ENCODE data around the gene WBP11. TPM values are rescaled to one million over a fixed set of nuclear protein-coding genes. Genes with fewer than 3 reads are reported as not detected.
A peak's percentile ranks its signal among the peaks of the same experiment; 100 is the strongest.

WBP11 gene
- total and polyA plus RNA-seq, 4 donors = 9.9 to 16.6 (median 12.2) TPM

DNA sequence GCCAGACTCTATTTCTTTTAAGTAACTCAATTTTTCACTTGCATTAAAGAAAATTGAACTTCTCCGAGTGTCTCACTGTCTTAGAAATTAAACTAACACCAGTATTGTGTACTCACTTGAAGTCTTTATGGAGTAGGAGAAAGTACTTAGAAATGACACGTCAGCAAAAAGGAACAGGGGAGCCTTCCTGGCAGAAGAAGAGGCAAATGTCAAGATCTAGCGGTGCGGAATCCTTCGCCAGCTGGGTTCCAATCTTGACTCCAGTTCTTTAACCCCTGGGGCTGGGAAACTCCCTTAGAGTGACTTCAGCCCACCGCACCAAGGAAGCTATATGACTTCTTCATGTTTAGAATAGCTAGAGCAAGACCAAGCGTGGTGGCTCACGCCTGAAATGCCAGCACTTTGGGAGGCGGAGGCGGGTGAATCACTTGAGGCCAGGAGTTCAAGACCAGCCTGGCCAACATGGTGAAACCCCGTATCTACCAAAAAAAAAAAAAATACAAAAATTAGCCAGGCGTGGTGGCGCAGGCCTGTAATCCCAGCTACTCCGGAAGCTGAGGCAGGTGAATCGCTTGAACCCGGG lies 34.4 kb downstream of the WBP11 start:
- H3K4me1 ChIP-seq (ENCODE audit: control insufficient read depth in 4 of 4, insufficient read depth in 4 of 4, low read length in 3 of 4) = peaks cover 3 to 25% (median 11%) of the 10 kb centered on the region in 4 donors
- no peaks in the 10 kb centered on the region for H3K9me3 ChIP-seq (ENCODE audit: control insufficient read depth in 4 of 4, low read length in 3 of 4)
- DNase-seq (ENCODE audit: low spot score) = no peak
- WGBS = 42% methylated on average over 16 of the region's 16 CpGs
- peaks cover 0 to 2% (median 0%) of the 10 kb centered on the region in 4 donors for H3K36me3 ChIP-seq (ENCODE audit: control insufficient read depth in 4 of 4, insufficient read depth in 3 of 4, low read depth in 1 of 4, low read length in 3 of 4)
- peak overlapping the region; percentile 95 for H3K27ac ChIP-seq (ENCODE audit: low read depth in 1 of 2, low read length in 2 of 2)
- no peaks in the 10 kb centered on the region for H3K27me3 ChIP-seq (ENCODE audit: control insufficient read depth in 4 of 4, insufficient read depth in 4 of 4, low read length in 3 of 4)
- peak overlapping the region; percentile 69 to 98 (median 83) for H3K4me3 ChIP-seq (ENCODE audit: low read depth in 1 of 3, low read length in 3 of 3)
- peak overlapping the region in 1 of 2 donors; percentile 22 for H3K9ac ChIP-seq (ENCODE audit: low read depth in 1 of 2, low read length in 2 of 2)
- TF ChIP-seq, protein P1, sequence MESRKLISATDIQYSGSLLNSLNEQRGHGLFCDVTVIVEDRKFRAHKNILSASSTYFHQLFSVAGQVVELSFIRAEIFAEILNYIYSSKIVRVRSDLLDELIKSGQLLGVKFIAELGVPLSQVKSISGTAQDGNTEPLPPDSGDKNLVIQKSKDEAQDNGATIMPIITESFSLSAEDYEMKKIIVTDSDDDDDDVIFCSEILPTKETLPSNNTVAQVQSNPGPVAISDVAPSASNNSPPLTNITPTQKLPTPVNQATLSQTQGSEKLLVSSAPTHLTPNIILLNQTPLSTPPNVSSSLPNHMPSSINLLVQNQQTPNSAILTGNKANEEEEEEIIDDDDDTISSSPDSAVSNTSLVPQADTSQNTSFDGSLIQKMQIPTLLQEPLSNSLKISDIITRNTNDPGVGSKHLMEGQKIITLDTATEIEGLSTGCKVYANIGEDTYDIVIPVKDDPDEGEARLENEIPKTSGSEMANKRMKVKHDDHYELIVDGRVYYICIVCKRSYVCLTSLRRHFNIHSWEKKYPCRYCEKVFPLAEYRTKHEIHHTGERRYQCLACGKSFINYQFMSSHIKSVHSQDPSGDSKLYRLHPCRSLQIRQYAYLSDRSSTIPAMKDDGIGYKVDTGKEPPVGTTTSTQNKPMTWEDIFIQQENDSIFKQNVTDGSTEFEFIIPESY (IDR thresholded peaks at IDR 0.05) = no peak
- TF ChIP-seq HNF4G (IDR thresholded peaks at IDR 0.05) (no peak), HNF4A (conservative IDR thresholded peaks at IDR 0.05) (no peak), FOXA2 (IDR thresholded peaks at IDR 0.05) (no peak), YY1 (IDR thresholded peaks at IDR 0.05) (no peak), SP1 (IDR thresholded peaks at IDR 0.05) (no peak), GABPA (IDR thresholded peaks at IDR 0.05 in 1 of 2, conservative IDR thresholded peaks at IDR 0.05 in 1 of 2) (no peak), TAF1 (conservative IDR thresholded peaks at IDR 0.05) (no peak), RXRA (IDR thresholded peaks at IDR 0.05) (no peak), JUND (IDR thresholded peaks at IDR 0.05) (no peak), RAD21 (IDR thresholded peaks at IDR 0.05) (no peak), NR2F2 (IDR thresholded peaks at IDR 0.05) (no peak)
- TF ChIP-seq, protein P2, sequence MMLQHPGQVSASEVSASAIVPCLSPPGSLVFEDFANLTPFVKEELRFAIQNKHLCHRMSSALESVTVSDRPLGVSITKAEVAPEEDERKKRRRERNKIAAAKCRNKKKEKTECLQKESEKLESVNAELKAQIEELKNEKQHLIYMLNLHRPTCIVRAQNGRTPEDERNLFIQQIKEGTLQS (IDR thresholded peaks at IDR 0.05) = no peak
- TF ChIP-seq, protein P3, sequence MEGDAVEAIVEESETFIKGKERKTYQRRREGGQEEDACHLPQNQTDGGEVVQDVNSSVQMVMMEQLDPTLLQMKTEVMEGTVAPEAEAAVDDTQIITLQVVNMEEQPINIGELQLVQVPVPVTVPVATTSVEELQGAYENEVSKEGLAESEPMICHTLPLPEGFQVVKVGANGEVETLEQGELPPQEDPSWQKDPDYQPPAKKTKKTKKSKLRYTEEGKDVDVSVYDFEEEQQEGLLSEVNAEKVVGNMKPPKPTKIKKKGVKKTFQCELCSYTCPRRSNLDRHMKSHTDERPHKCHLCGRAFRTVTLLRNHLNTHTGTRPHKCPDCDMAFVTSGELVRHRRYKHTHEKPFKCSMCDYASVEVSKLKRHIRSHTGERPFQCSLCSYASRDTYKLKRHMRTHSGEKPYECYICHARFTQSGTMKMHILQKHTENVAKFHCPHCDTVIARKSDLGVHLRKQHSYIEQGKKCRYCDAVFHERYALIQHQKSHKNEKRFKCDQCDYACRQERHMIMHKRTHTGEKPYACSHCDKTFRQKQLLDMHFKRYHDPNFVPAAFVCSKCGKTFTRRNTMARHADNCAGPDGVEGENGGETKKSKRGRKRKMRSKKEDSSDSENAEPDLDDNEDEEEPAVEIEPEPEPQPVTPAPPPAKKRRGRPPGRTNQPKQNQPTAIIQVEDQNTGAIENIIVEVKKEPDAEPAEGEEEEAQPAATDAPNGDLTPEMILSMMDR (IDR thresholded peaks at IDR 0.05; ENCODE audit: low read depth, low read length, missing input control) = no peak

DNA sequence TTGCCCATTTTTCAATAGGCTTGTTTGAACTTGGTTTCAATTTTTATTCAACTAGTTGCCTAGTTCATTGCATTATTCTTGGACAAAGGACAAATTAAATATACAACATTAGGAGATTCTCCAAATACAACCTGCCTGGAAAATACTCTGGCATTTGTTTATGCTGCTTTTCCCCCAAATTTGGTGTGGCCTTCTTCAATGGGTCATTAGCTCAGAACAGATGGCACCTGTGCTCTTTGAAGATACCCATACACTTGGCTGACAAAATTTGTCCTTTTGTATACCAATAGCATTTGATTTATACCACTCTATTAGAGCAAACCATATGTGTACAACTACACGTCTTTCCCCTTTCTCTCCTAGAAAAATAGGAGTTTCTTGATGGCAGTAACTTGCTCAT lies 35.7 kb downstream of the WBP11 start:
- H3K27ac ChIP-seq (ENCODE audit: low read depth in 1 of 2, low read length in 2 of 2) = no peak overlapping the region
- H3K36me3 ChIP-seq (ENCODE audit: control insufficient read depth in 4 of 4, insufficient read depth in 3 of 4, low read depth in 1 of 4, low read length in 3 of 4) = peaks cover 0 to 2% (median 0%) of the 10 kb centered on the region in 4 donors
- no peak overlapping the region for H3K4me3 ChIP-seq (ENCODE audit: low read depth in 1 of 3, low read length in 3 of 3)
- H3K9me3 ChIP-seq (ENCODE audit: control insufficient read depth in 4 of 4, low read length in 3 of 4) = no peaks in the 10 kb centered on the region
- WGBS = 85% methylated on average over 1 of the region's 1 CpG
- TF ChIP-seq RXRA (IDR thresholded peaks at IDR 0.05) (no peak), FOXA2 (IDR thresholded peaks at IDR 0.05) (no peak), TAF1 (conservative IDR thresholded peaks at IDR 0.05) (no peak), EGR1 (IDR thresholded peaks at IDR 0.05; ENCODE audit: low read depth in 2 of 2) (no peak), HNF4G (IDR thresholded peaks at IDR 0.05) (no peak), RAD21 (IDR thresholded peaks at IDR 0.05) (no peak), FOXA1 (IDR thresholded peaks at IDR 0.05) (no peak), GABPA (IDR thresholded peaks at IDR 0.05 in 1 of 2, conservative IDR thresholded peaks at IDR 0.05 in 1 of 2) (no peak), YY1 (IDR thresholded peaks at IDR 0.05) (no peak), SP1 (IDR thresholded peaks at IDR 0.05) (no peak)
- TF ChIP-seq, protein P2 (IDR thresholded peaks at IDR 0.05) = no peak
- TF ChIP-seq, protein P1 (IDR thresholded peaks at IDR 0.05) = no peak
- TF ChIP-seq, protein P3 (IDR thresholded peaks at IDR 0.05; ENCODE audit: low read depth, low read length, missing input control) = no peak
- TF ChIP-seq, protein P4, sequence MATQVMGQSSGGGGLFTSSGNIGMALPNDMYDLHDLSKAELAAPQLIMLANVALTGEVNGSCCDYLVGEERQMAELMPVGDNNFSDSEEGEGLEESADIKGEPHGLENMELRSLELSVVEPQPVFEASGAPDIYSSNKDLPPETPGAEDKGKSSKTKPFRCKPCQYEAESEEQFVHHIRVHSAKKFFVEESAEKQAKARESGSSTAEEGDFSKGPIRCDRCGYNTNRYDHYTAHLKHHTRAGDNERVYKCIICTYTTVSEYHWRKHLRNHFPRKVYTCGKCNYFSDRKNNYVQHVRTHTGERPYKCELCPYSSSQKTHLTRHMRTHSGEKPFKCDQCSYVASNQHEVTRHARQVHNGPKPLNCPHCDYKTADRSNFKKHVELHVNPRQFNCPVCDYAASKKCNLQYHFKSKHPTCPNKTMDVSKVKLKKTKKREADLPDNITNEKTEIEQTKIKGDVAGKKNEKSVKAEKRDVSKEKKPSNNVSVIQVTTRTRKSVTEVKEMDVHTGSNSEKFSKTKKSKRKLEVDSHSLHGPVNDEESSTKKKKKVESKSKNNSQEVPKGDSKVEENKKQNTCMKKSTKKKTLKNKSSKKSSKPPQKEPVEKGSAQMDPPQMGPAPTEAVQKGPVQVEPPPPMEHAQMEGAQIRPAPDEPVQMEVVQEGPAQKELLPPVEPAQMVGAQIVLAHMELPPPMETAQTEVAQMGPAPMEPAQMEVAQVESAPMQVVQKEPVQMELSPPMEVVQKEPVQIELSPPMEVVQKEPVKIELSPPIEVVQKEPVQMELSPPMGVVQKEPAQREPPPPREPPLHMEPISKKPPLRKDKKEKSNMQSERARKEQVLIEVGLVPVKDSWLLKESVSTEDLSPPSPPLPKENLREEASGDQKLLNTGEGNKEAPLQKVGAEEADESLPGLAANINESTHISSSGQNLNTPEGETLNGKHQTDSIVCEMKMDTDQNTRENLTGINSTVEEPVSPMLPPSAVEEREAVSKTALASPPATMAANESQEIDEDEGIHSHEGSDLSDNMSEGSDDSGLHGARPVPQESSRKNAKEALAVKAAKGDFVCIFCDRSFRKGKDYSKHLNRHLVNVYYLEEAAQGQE (IDR thresholded peaks at IDR 0.05) = no peak
- TF ChIP-seq, protein P5, sequence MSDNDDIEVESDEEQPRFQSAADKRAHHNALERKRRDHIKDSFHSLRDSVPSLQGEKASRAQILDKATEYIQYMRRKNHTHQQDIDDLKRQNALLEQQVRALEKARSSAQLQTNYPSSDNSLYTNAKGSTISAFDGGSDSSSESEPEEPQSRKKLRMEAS (IDR thresholded peaks at IDR 0.05) = no peak
- H3K27me3 ChIP-seq (ENCODE audit: control insufficient read depth in 4 of 4, insufficient read depth in 4 of 4, low read length in 3 of 4) = no peaks in the 10 kb centered on the region
- H3K9ac ChIP-seq (ENCODE audit: low read depth in 1 of 2, low read length in 2 of 2) = no peak overlapping the region
- no peak for DNase-seq (ENCODE audit: low spot score)
- H3K4me1 ChIP-seq (ENCODE audit: control insufficient read depth in 4 of 4, insufficient read depth in 4 of 4, low read length in 3 of 4) = peaks cover 3 to 18% (median 8%) of the 10 kb centered on the region in 4 donors
